ENCODE measurements around the gene SYS1.
A peak's percentile ranks its signal among the peaks of the same experiment; 100 is the strongest.

Gene SYS1

GRCh38 chr20:45362804-45363610, at the start of gene SYS1:
SYS1 (plus strand) TSS chr20:45363156; CDS start chr20:45363532, 376 bp downstream.
- DNase-seq (ENCODE audit: low read depth in 2 of 2), result peak; percentile 98

GRCh38 chr20:45313943-45314342, 49.0 kb upstream of the SYS1 start:
- no peak for DNase-seq (ENCODE audit: low read depth in 2 of 2)

GRCh38 chr20:45315672-45316071, 47.3 kb upstream of the SYS1 start:
- no peak for DNase-seq (ENCODE audit: low read depth in 2 of 2)

- DNase-seq (ENCODE audit: low read depth in 2 of 2), result no peak
Measured at GRCh38 chr20:45316150-45317080, 46.5 kb upstream of the SYS1 start.

GRCh38 chr20:45317826-45318225, 45.1 kb upstream of the SYS1 start:
- DNase-seq (ENCODE audit: low read depth in 2 of 2), result no peak

GRCh38 chr20:45318386-45318939, 44.5 kb upstream of the SYS1 start:
- no peak for DNase-seq (ENCODE audit: low read depth in 2 of 2)

- DNase-seq (ENCODE audit: low read depth in 2 of 2), result no peak
Measured at GRCh38 chr20:45318948-45319347, 44.0 kb upstream of the SYS1 start.

GRCh38 chr20:45320948-45321595, 41.9 kb upstream of the SYS1 start:
- no peak for DNase-seq (ENCODE audit: low read depth in 2 of 2)

- no peak for DNase-seq (ENCODE audit: low read depth in 2 of 2)
Measured at GRCh38 chr20:45322952-45323383, 40.0 kb upstream of the SYS1 start.

GRCh38 chr20:45323731-45324130, 39.2 kb upstream of the SYS1 start:
- no peak for DNase-seq (ENCODE audit: low read depth in 2 of 2)

GRCh38 chr20:45325371-45325770, 37.6 kb upstream of the SYS1 start:
- no peak for DNase-seq (ENCODE audit: low read depth in 2 of 2)

GRCh38 chr20:45328451-45328850, 34.5 kb upstream of the SYS1 start:
- no peak for DNase-seq (ENCODE audit: low read depth in 2 of 2)

- no peak for DNase-seq (ENCODE audit: low read depth in 2 of 2)
Measured at GRCh38 chr20:45329497-45330319, 33.2 kb upstream of the SYS1 start.

GRCh38 chr20:45330476-45330875, 32.5 kb upstream of the SYS1 start:
- DNase-seq (ENCODE audit: low read depth in 2 of 2), result no peak

GRCh38 chr20:45336530-45337366, 26.2 kb upstream of the SYS1 start:
- no peak for DNase-seq (ENCODE audit: low read depth in 2 of 2)

GRCh38 chr20:45337367-45338120, 25.4 kb upstream of the SYS1 start:
- no peak for DNase-seq (ENCODE audit: low read depth in 2 of 2)

GRCh38 chr20:45338121-45339030, 24.6 kb upstream of the SYS1 start:
- DNase-seq (ENCODE audit: low read depth in 2 of 2), result no peak

GRCh38 chr20:45339084-45339483, 23.9 kb upstream of the SYS1 start:
- no peak for DNase-seq (ENCODE audit: low read depth in 2 of 2)
